NCI-H446 (cell line): ENCODE data around the gene SKIC2.

Source experiments
- DNase-seq, 2 experiments: peaks; one replicate each; lab custom pipeline; 2025; lab: John Stamatoyannopoulos, UW

The SKIC2 gene

DNA sequence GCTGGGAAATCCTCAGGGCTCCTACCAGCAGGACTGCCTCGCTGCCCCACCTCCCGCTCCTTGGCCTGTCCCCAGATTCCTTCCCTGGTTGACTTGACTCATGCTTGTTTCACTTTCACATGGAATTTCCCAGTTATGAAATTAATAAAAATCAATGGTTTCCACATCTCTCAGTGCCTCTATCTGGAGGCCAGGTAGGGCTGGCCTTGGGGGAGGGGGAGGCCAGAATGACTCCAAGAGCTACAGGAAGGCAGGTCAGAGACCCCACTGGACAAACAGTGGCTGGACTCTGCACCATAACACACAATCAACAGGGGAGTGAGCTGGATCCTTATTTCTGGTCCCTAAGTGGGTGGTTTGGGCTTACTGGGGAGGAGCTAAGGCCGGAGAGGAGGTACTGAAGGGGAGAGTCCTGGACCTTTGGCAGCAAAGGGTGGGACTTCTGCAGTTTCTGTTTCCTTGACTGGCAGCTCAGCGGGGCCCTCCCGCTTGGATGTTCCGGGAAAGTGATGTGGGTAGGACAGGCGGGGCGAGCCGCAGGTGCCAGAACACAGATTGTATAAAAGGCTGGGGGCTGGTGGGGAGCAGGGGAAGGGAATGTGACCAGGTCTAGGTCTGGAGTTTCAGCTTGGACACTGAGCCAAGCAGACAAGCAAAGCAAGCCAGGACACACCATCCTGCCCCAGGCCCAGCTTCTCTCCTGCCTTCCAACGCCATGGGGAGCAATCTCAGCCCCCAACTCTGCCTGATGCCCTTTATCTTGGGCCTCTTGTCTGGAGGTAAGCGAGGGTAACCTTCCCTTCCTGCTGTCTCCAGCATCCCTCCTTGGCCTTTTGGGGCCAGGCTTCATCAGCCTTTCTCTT lies 13.2 kb upstream of the SKIC2 start, which contains the start of gene CFB:
TSS of gene CFB (plus strand) at position 589 of the 863 bp plus-strand sequence. CDS start at position 716, 127 bp downstream.
- no peak for DNase-seq

GRCh38 chr6:31946370-31946885 lies 12.5 kb upstream of the SKIC2 start:
- DNase-seq: no peak

- DNase-seq: no peak
Measured at GRCh38 chr6:31947070-31947675, 11.8 kb upstream of the SKIC2 start.

DNA sequence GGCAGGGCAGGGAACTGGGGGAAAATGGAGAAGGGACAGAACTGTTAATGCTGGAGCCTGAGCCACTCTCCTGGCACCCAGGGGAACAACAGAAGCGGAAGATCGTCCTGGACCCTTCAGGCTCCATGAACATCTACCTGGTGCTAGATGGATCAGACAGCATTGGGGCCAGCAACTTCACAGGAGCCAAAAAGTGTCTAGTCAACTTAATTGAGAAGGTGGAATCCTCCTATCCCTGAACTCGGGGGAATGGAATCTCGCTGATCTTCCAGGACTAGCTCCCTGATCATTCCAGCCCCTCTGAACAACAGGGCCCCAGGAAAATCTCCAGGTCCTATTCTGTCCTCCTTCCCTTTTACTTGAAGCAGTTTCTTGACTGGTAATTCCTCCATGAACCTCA lies 11.1 kb upstream of the SKIC2 start:
- no peak for DNase-seq

DNA sequence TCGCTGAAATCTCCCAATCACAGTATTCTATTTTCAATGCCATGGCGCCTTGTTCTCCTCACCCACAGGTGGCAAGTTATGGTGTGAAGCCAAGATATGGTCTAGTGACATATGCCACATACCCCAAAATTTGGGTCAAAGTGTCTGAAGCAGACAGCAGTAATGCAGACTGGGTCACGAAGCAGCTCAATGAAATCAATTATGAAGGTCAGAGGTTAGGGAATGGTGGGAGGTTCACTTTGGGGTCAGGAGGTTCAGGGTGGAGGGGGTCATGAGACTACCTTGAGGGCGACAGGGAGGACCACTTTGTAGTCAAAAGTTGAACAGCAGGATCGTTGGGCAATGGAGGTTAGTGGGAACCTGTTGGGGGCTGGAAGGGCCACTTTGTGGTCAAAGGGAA lies 10.7 kb upstream of the SKIC2 start:
- no peak for DNase-seq

DNA sequence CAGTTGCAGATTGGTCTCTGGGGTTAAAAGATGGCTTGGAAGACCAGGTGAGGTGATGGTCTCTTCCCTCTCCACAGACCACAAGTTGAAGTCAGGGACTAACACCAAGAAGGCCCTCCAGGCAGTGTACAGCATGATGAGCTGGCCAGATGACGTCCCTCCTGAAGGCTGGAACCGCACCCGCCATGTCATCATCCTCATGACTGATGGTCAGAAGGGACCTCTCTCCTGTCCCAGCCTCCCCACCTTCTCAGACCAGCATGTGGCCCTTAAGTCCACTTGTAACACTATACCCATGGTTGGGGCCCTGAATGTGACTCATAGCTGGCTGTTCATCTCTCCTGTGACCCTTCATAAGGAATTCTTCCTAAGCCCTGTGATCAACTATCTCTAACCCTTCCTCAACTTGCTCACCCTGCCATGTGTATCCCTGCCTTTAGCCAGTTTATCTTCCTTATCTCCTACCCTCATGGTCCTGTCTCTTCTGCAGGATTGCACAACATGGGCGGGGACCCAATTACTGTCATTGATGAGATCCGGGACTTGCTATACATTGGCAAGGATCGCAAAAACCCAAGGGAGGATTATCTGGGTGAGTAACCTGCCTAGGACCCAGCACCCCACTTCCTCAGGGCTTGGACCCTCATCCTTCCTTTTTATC lies 10.1 kb upstream of the SKIC2 start:
- DNase-seq: no peak

DNA sequence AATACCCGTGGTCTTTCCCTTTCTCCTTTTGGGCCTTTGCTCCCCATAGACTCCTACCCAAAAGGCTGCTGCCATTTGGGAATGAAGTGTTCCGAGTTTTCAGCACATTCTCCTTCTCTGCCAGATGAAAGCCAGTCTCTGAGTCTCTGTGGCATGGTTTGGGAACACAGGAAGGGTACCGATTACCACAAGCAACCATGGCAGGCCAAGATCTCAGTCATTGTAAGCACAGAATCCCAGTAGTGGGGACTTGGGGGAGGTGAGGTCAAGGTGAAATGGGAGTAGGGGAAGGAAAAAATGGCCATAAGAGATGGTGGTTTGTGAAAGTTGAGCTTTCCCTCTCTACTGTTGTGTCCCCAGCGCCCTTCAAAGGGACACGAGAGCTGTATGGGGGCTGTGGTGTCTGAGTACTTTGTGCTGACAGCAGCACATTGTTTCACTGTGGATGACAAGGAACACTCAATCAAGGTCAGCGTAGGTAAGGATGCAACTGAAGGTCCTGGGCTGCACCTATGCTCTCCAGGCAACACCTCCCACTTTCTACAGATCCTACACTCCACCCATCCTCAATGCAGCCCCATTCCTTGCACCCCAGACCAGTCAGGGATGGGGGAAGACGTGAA lies 8.9 kb upstream of the SKIC2 start:
- DNase-seq: no peak

DNA sequence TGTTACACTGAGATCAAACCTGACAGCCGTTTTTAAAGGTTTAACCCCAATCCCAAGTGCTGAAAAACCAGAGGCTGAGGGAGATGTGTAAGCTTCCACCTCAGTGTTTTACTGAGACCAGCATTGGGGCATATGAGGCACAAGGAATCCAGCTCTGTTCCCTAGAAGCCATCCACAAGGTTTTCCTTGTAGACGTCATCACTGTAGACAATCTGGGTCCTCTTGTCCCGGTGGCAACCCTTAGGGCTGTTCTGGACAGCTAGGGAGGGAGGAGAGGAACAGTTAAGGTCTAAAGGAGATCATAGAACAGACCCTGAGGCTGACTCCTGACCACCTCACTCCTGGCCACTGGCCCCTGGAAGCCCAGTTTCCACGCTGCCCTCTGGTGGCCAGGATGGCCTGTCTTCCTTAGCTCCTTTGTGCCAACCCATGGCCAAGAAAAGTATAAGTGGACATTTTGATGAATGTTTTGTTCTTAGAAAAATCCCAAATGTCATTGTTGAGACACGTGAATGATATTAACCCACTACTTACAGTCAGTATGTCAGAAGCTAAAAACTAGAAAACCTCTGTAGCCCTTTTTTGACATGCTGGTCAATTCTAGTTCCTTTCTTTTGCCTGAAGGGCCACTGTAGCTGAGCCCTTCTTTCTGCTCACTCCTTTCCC lies 6.7 kb upstream of the SKIC2 start:
- DNase-seq: no peak

- no peak for DNase-seq
Measured at GRCh38 chr6:31952890-31953289, 6.1 kb upstream of the SKIC2 start.

- DNase-seq: no peak
Measured at GRCh38 chr6:31954511-31954910, 4.5 kb upstream of the SKIC2 start.

DNA sequence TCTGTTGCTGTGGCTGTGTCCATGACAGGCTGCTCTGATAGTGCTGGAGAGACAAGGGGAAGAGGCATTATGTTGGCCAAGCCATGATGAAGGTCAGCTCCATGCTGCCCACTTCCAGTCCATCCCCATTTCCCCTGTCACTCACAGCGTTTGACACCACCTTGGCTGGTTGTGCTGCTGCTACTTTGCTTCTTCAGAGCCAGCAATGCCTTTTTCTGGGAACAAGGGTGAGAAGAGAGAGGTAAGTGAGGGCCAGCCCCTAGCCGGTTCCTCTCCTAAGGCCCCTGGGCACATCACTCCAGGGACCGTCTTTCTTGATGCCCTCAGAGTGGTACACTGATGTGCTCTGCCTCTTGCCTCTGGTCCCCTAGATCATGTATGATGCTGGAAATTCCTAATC lies 2.2 kb upstream of the SKIC2 start:
- no peak for DNase-seq

DNA sequence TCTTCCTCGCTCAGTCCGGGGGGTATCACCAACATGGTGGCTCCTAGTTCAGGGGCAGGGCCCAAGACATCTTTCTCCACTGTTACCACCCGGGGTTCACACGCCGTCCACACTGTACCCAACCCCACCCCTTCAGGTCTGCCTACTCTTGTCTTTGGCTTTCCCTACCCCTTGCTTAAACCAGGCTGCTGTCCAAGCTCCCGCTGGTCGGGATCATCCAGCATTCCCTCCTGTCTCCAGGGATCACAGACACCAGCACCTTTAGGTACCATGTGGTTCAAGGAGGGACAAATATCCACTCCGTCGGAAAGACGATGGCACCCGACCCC lies 599 bp upstream of the SKIC2 start:
- no peak for DNase-seq

- no peak for DNase-seq
Measured at GRCh38 chr6:31961616-31962015, 2.6 kb downstream of the SKIC2 start.

GRCh38 chr6:31963921-31964320 lies 4.9 kb downstream of the SKIC2 start:
- DNase-seq: no peak

DNA sequence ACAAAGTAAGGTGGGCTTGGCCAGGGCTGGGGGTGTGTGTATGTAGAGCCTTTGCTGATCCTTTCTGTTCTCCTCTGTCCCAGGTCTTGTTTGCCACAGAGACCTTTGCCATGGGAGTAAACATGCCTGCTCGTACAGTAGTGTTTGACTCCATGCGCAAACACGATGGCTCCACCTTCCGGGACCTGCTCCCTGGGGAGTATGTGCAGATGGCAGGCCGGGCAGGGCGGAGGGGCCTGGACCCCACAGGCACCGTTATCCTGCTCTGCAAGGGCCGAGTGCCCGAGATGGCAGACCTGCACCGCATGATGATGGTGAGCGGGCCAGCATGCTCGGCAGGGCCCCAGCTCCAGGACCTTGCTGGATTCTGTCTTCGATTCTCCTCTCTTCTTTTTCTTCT lies 6.7 kb downstream of the SKIC2 start:
- no peak for DNase-seq

DNA sequence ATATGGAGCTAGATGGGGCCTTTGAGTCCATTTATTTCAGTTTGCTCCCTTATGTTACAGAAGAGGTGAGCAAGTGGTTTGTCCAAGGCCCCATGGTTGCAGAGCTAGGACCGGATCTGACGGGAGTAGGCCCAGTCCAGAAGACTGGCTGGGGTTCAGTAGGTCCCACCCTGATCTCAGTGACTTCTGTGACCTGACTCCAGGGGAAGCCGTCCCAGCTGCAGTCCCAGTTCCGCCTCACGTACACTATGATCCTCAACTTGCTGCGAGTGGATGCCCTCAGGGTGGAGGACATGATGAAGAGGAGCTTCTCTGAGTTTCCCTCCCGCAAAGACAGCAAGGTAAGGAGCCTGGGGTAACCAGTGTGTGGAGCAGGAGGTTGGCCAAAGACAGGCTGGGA lies 7.5 kb downstream of the SKIC2 start:
- DNase-seq: no peak

GRCh38 chr6:31966997-31967925 lies 8.3 kb downstream of the SKIC2 start:
- DNase-seq: no peak

GRCh38 chr6:31967926-31968320 lies 8.9 kb downstream of the SKIC2 start:
- no peak for DNase-seq

DNA sequence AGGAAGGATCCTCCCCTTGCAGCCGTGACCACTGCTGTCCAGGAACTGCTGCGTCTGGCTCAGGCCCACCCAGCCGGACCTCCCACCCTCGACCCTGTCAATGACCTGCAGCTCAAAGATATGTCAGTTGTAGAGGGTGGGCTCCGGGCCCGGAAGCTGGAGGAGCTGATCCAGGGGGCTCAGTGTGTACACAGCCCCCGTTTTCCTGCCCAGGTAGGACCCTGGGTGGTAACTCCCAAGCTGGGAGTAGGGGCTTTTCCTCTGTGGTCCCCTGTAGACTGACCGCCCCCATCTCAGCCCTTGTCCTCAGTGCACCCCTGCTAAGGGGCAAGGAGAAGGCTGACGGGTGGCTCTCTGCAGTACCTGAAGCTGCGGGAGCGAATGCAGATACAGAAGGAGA lies 9.4 kb downstream of the SKIC2 start:
- no peak for DNase-seq

- no peak for DNase-seq
Measured at GRCh38 chr6:31968791-31969711, 10.1 kb downstream of the SKIC2 start.
